CD14-positive monocyte (primary cell): ENCODE results near the gene CAV2. TPM values are rescaled to one million over a fixed set of nuclear protein-coding genes. Genes with fewer than 3 reads are reported as not detected.

ENCODE experiments used
- DNase-seq, 3 donors: peaks; one replicate each; pipeline ENCODE4 v3.0.0-alpha.2; 2011 to 2022
- H2AFZ ChIP-seq: 2 replicates; pipeline ENCODE4 v1.6.0; 2012; ENCODE audit warnings: mild to moderate bottlenecking, low read depth, low read length, inconsistent platforms; ENCODE audit not compliant: insufficient read depth, poor library complexity, severe bottlenecking
- H3K27ac ChIP-seq, 2 donors: 1 replicate in 1 of 2; 2 replicates in 1 of 2; pipeline ENCODE4 v1.5.1; 2012 to 2013; ENCODE audit warnings: low read length in 2 of 2, control low read depth in 1 of 2, inconsistent platforms in 1 of 2, low read depth in 1 of 2, mild to moderate bottlenecking in 1 of 2
- H3K27me3 ChIP-seq, 2 donors: one replicate each; pipeline versions ENCODE4 v1.6.0 to v1.6.1; 2011 to 2013; ENCODE audit warnings: low read length in 2 of 2; ENCODE audit not compliant: control insufficient read depth in 2 of 2, insufficient read depth in 2 of 2
- H3K36me3 ChIP-seq, 2 donors: replicated peaks in 1 of 2; 1 replicate in 1 of 2; 2 replicates in 1 of 2; pipeline versions ENCODE4 v1.5.1 to v1.6.1; 2012 to 2013; ENCODE audit warnings: low read length in 2 of 2, control low read depth in 1 of 2, inconsistent platforms in 1 of 2, mild to moderate bottlenecking in 1 of 2; ENCODE audit not compliant: insufficient read depth in 2 of 2, control insufficient read depth in 1 of 2
- H3K4me1 ChIP-seq, 2 donors: 1 replicate in 1 of 2; 2 replicates in 1 of 2; pipeline versions ENCODE4 v1.5.1 to v1.6.1; 2012 to 2013; ENCODE audit warnings: low read length in 2 of 2, control low read depth in 1 of 2, inconsistent platforms in 1 of 2, mild to moderate bottlenecking in 1 of 2, moderate library complexity in 1 of 2; ENCODE audit not compliant: insufficient read depth in 2 of 2, control insufficient read depth in 1 of 2
- H3K4me2 ChIP-seq: replicated peaks from 2 replicates; pipeline ENCODE3; 2012; ENCODE audit warnings: low read length, moderate library complexity, mild to moderate bottlenecking; ENCODE audit not compliant: poor library complexity, severe bottlenecking; ENCODE audit errors: extremely low read depth
- H3K4me3 ChIP-seq, 3 experiments: fragments of 200-600 bp in 1 of 3; sonication (generic) in 1 of 3; replicated peaks in 1 of 3; 1 replicate in 2 of 3; 2 replicates in 1 of 3; pipeline ENCODE4 v1.5.1; 2011 to 2013; ENCODE audit warnings: low read length in 3 of 3, mild to moderate bottlenecking in 3 of 3, control low read depth in 2 of 3, low read depth in 2 of 3, inconsistent platforms in 1 of 3, moderate library complexity in 1 of 3
- H3K79me2 ChIP-seq: 2 replicates; pipeline ENCODE4 v1.6.0; 2012; ENCODE audit warnings: mild to moderate bottlenecking, control low read depth, inconsistent platforms, low read length, moderate library complexity; ENCODE audit not compliant: insufficient read depth
- H3K9ac ChIP-seq: 2 replicates; pipeline ENCODE4 v1.6.0; 2017; ENCODE audit warnings: low read length, mild to moderate bottlenecking; ENCODE audit not compliant: insufficient read depth, poor library complexity, severe bottlenecking
- H3K9me3 ChIP-seq, 2 donors: replicated peaks in 1 of 2; 1 replicate in 1 of 2; 2 replicates in 1 of 2; pipeline versions ENCODE4 v1.5.1 to v1.6.1; 2012 to 2013; ENCODE audit warnings: low read length in 2 of 2, control low read depth in 1 of 2; ENCODE audit not compliant: control insufficient read depth in 1 of 2, insufficient read depth in 1 of 2
- H4K20me1 ChIP-seq: 2 replicates; pipeline ENCODE4 v1.6.0; 2012; ENCODE audit warnings: mild to moderate bottlenecking, low read length, control low read depth, moderate library complexity; ENCODE audit not compliant: insufficient read depth
- H3K27ac Mint-ChIP-seq, 7 donors: one replicate each; pipeline ENCODE4 v1.8.0; 2020; ENCODE audit warnings: mild to moderate bottlenecking in 7 of 7, mixed read lengths in 7 of 7, moderate library complexity in 6 of 7, inconsistent platforms in 2 of 7
- H3K27me3 Mint-ChIP-seq, 3 donors: one replicate each; pipeline ENCODE4 v1.8.0; 2021 to 2022; ENCODE audit warnings: low read depth in 3 of 3, mild to moderate bottlenecking in 3 of 3, mixed read lengths in 3 of 3, moderate library complexity in 3 of 3, inconsistent platforms in 1 of 3
- H3K36me3 Mint-ChIP-seq, 2 donors: one replicate each; pipeline ENCODE4 v1.8.0; 2020; ENCODE audit warnings: mixed read lengths in 2 of 2, inconsistent platforms in 1 of 2, mild to moderate bottlenecking in 1 of 2
- H3K4me1 Mint-ChIP-seq: one replicate; pipeline ENCODE4 v1.8.0; 2020; ENCODE audit warnings: mild to moderate bottlenecking, mixed read lengths
- H3K4me3 Mint-ChIP-seq, 2 donors: one replicate each; pipeline ENCODE4 v1.8.0; 2020; ENCODE audit warnings: mild to moderate bottlenecking in 2 of 2, mixed read lengths in 2 of 2, moderate library complexity in 1 of 2
- H3K9me3 Mint-ChIP-seq, 7 donors: one replicate each; pipeline ENCODE4 v1.8.0; 2020 to 2022; ENCODE audit warnings: mixed read lengths in 7 of 7, mild to moderate bottlenecking in 6 of 7, moderate library complexity in 6 of 7, inconsistent platforms in 2 of 7
- CTCF ChIP-seq: fragments of 200-600 bp; IDR thresholded peaks from one replicate; pipeline ENCODE4 v1.8.0; 2022; ENCODE audit warnings: antibody characterized with exemption, mild to moderate bottlenecking
- WGBS: methylation state at CpG from one replicate; pipeline ENCODE4 v1.1.5; 2013; ENCODE audit warnings: missing lambda C conversion rate; ENCODE audit not compliant: insufficient coverage; 5-methylcytosine and 5-hydroxymethylcytosine counted together
- intact Hi-C, 2 donors: fragments of 100-400 bp; cut with micrococcal nuclease; formaldehyde crosslinking; loops; one replicate each; pipeline versions ENCODE4 v1.15.0 to v1.15.1; 2023
- polyA plus RNA-seq, 3 donors: library from polyadenylated mRNA; depleted of rRNA in 1 of 3; unstranded in 2 of 3; stranded (reverse) in 1 of 3; fragments of 300-500 nt in 2 of 3; fragments of >200 nt in 1 of 3; fragmentation: Illumina TruSeq in 2 of 3; gene quantifications; 1 replicate in 2 of 3; 2 replicates in 1 of 3; pipeline ENCODE4 v1.2.3, GENCODE V29; 2012 to 2021

The CAV2 gene
- polyA plus RNA-seq, 3 donors: 0.19 TPM; not detected in 2

- DNase-seq: no peak
- Histone ChIP-seq H3K79me2 (no peaks in the 10 kb centered on the region), H3K36me3 (no peaks in the 10 kb centered on the region), H3K9ac (no peak overlapping the region), H3K4me3 (no peak overlapping the region), H4K20me1 (no peaks in the 10 kb centered on the region), H3K9me3 (no peaks in the 10 kb centered on the region), H3K4me2 (no peak overlapping the region), H3K27ac (no peak overlapping the region), H3K4me1 (no peaks in the 10 kb centered on the region), H2AFZ (no peak overlapping the region), H3K27me3 (no peaks in the 10 kb centered on the region)
- no peaks in the 10 kb centered on the region for H3K36me3 Mint-ChIP-seq
- TF ChIP-seq CTCF: no peak
- intact Hi-C loops: no loop called here
- WGBS: no CpG with 5 or more reads among the region's 2 CpGs
- H3K27me3 Mint-ChIP-seq: peaks cover 2 to 4% (median 2%) of the 10 kb centered on the region in 3 donors
- no peak overlapping the region for H3K4me3 Mint-ChIP-seq
- peaks cover 0 to 3% (median 0%) of the 10 kb centered on the region in 7 donors for H3K9me3 Mint-ChIP-seq
- no peaks in the 10 kb centered on the region for H3K4me1 Mint-ChIP-seq
- H3K27ac Mint-ChIP-seq: no peak overlapping the region
Observed at GRCh38 chr7:116468534-116468933, 31.0 kb upstream of the CAV2 start.

- Mint-ChIP-seq H3K27me3 (peaks cover 0 to 2% (median 0%) of the 10 kb centered on the region in 3 donors), H3K27ac (no peak overlapping the region), H3K9me3 (peaks cover 0 to 10% (median 3%) of the 10 kb centered on the region in 7 donors), H3K4me1 (no peaks in the 10 kb centered on the region), H3K36me3 (no peaks in the 10 kb centered on the region), H3K4me3 (no peak overlapping the region)
- no peak for DNase-seq
- Histone ChIP-seq H4K20me1 (no peaks in the 10 kb centered on the region), H3K79me2 (no peaks in the 10 kb centered on the region), H3K9me3 (no peaks in the 10 kb centered on the region), H3K27me3 (no peaks in the 10 kb centered on the region), H3K36me3 (no peaks in the 10 kb centered on the region), H2AFZ (no peak overlapping the region), H3K4me3 (no peak overlapping the region), H3K4me2 (no peak overlapping the region), H3K9ac (no peak overlapping the region), H3K4me1 (no peaks in the 10 kb centered on the region), H3K27ac (no peak overlapping the region)
- no peak for TF ChIP-seq CTCF
- no CpG with 5 or more reads among the region's 1 CpG for WGBS
- intact Hi-C loops: no loop called here
Observed at GRCh38 chr7:116477625-116478024, 21.9 kb upstream of the CAV2 start.
